ENCODE measurements around the gene KCNK2.

Gene KCNK2

DNA sequence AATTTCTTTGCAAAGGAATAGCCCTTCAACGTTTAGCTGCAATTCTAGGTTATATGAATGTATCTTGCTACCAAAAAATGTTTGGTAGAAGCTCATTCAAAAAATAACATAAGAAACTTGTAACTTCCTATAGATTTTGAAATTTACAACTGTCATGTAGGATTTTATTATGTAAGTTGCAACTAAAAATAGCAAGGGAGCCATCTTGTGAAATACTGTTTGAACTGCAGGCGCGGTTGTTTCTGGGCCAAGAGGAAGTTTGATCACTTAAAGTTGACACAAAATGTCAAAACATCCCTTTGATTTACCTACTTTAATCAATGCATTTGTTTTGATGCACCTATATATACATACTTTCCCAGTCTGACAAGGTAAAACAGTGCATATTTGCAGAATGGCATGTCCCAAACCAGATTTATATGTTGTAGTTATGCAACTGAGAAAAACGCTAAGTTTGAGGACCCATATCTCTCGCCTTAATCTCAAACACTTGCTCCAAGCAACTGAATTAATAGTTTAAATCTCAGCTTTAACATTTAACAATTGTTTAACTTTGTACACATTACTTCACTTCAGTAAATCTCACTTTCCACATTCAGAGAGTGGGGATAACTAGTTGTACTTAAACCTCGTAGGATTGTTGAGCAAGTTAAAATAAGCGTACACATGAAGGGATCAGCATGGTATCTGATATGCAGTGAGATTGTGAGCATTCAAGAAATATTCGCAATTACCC, 63.9 kb downstream of the KCNK2 start:
- no peak overlapping the region for H2AFZ ChIP-seq (ENCODE audit: low read depth)
- no peaks in the 10 kb centered on the region for H4K20me1 ChIP-seq (ENCODE audit: insufficient read depth)
- H3K4me2 ChIP-seq, result no peak overlapping the region
- TF ChIP-seq, protein P1, sequence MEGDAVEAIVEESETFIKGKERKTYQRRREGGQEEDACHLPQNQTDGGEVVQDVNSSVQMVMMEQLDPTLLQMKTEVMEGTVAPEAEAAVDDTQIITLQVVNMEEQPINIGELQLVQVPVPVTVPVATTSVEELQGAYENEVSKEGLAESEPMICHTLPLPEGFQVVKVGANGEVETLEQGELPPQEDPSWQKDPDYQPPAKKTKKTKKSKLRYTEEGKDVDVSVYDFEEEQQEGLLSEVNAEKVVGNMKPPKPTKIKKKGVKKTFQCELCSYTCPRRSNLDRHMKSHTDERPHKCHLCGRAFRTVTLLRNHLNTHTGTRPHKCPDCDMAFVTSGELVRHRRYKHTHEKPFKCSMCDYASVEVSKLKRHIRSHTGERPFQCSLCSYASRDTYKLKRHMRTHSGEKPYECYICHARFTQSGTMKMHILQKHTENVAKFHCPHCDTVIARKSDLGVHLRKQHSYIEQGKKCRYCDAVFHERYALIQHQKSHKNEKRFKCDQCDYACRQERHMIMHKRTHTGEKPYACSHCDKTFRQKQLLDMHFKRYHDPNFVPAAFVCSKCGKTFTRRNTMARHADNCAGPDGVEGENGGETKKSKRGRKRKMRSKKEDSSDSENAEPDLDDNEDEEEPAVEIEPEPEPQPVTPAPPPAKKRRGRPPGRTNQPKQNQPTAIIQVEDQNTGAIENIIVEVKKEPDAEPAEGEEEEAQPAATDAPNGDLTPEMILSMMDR (conservative IDR thresholded peaks at IDR 0.05; ENCODE audit: low read depth, low read length), result no peak
- no peaks in the 10 kb centered on the region for H3K4me1 ChIP-seq (ENCODE audit: low read depth, poor library complexity, severe bottlenecking)
- H3K27me3 ChIP-seq (ENCODE audit: insufficient read depth, low read depth), result no peaks in the 10 kb centered on the region
- no peaks in the 10 kb centered on the region for H3K36me3 ChIP-seq (ENCODE audit: insufficient read depth)
- no peak overlapping the region for H3K9ac ChIP-seq
- no peaks in the 10 kb centered on the region for H3K79me2 ChIP-seq (ENCODE audit: insufficient read depth, low read depth)
- H3K4me3 ChIP-seq (IDR thresholded peaks at IDR 0.05; ENCODE audit: insufficient read depth, low read depth, low read length), result no peak overlapping the region
- H3K27ac ChIP-seq, result no peak overlapping the region

- no peaks in the 10 kb centered on the region for H4K20me1 ChIP-seq (ENCODE audit: insufficient read depth)
- H3K4me1 ChIP-seq (ENCODE audit: low read depth, poor library complexity, severe bottlenecking), result no peaks in the 10 kb centered on the region
- TF ChIP-seq, protein P1 (conservative IDR thresholded peaks at IDR 0.05; ENCODE audit: low read depth, low read length), result no peak
- no peak overlapping the region for H3K4me3 ChIP-seq (IDR thresholded peaks at IDR 0.05; ENCODE audit: insufficient read depth, low read depth, low read length)
- H3K79me2 ChIP-seq (ENCODE audit: insufficient read depth, low read depth), result no peaks in the 10 kb centered on the region
- H3K27me3 ChIP-seq (ENCODE audit: insufficient read depth, low read depth), result no peaks in the 10 kb centered on the region
- no peak overlapping the region for H3K4me2 ChIP-seq
- no peak overlapping the region for H3K27ac ChIP-seq
- no peak overlapping the region for H2AFZ ChIP-seq (ENCODE audit: low read depth)
- H3K9ac ChIP-seq, result no peak overlapping the region
- H3K36me3 ChIP-seq (ENCODE audit: insufficient read depth), result no peaks in the 10 kb centered on the region
Observed at GRCh38 chr1:215147024-215147423, 64.5 kb downstream of the KCNK2 start.

DNA sequence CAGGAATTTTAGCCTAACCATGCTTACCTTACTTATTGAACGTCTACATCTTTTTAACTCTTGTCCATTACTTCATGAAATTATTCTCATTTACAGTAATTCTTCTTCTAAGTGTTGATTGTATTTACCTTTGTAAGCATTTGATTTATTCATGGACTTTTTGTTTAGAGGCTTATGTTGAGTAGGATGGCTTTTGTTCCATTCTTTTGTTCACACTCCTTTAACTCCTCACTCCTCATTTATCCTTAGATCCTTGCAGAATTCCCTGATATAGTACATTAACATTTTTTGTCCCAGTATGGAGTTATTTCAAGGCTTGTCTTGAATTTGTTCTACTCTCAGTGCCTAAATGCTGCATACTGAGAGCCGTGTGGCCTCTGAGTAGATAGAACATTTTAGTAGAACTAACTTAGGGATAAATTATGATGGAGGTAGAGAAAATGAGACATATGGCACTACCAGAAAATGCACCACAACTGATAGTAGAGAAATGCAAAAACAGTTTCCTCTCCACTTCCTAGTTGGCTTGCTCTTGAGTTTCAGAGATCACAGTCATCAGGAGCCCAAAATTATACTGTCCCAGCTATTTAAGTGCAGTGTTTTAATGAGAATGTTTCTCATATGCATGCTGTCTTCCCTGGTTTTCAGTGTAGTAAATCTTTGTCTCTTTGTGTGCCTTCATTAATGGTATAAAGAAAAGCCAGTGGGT, 69.5 kb downstream of the KCNK2 start:
- TF ChIP-seq, protein P1 (conservative IDR thresholded peaks at IDR 0.05; ENCODE audit: low read depth, low read length), result no peak
- Histone ChIP-seq H3K27ac (no peak overlapping the region), H2AFZ (ENCODE audit: low read depth) (no peak overlapping the region), H3K36me3 (ENCODE audit: insufficient read depth) (no peaks in the 10 kb centered on the region), H3K79me2 (ENCODE audit: insufficient read depth, low read depth) (no peaks in the 10 kb centered on the region), H4K20me1 (ENCODE audit: insufficient read depth) (no peaks in the 10 kb centered on the region), H3K9ac (no peak overlapping the region), H3K27me3 (ENCODE audit: insufficient read depth, low read depth) (no peaks in the 10 kb centered on the region), H3K4me1 (ENCODE audit: low read depth, poor library complexity, severe bottlenecking) (no peaks in the 10 kb centered on the region), H3K4me2 (no peak overlapping the region), H3K4me3 (IDR thresholded peaks at IDR 0.05; ENCODE audit: insufficient read depth, low read depth, low read length) (no peak overlapping the region)

- TF ChIP-seq, protein P1 (conservative IDR thresholded peaks at IDR 0.05; ENCODE audit: low read depth, low read length), result no peak
- Histone ChIP-seq H3K9ac (no peak overlapping the region), H3K27ac (no peak overlapping the region), H3K4me2 (no peak overlapping the region), H3K27me3 (ENCODE audit: insufficient read depth, low read depth) (no peaks in the 10 kb centered on the region), H3K79me2 (ENCODE audit: insufficient read depth, low read depth) (no peaks in the 10 kb centered on the region), H2AFZ (ENCODE audit: low read depth) (no peak overlapping the region), H3K36me3 (ENCODE audit: insufficient read depth) (no peaks in the 10 kb centered on the region), H3K4me1 (ENCODE audit: low read depth, poor library complexity, severe bottlenecking) (no peaks in the 10 kb centered on the region), H3K4me3 (IDR thresholded peaks at IDR 0.05; ENCODE audit: insufficient read depth, low read depth, low read length) (no peak overlapping the region), H4K20me1 (ENCODE audit: insufficient read depth) (no peaks in the 10 kb centered on the region)
Observed at GRCh38 chr1:215156232-215156631, 73.7 kb downstream of the KCNK2 start.
